Suprapubic skin (tissue), 4 donors: ENCODE data around the gene MISP. TPM values are rescaled to one million over a fixed set of nuclear protein-coding genes. Genes with fewer than 3 reads are reported as not detected.

Experiments used
- DNase-seq, 2 donors: peaks; one replicate each; pipeline ENCODE4 v3.0.0-alpha.2; 2019; ENCODE audit warnings: low spot score in 2 of 2
- H3K27ac ChIP-seq: fragments of 200-600 bp; sonication (generic); one replicate; pipeline ENCODE4 v1.5.1; 2019
- H3K27me3 ChIP-seq: fragments of 200-600 bp; sonication (generic); one replicate; pipeline ENCODE4 v1.5.1; 2019
- H3K36me3 ChIP-seq: fragments of 200-600 bp; sonication (generic); one replicate; pipeline ENCODE4 v1.5.1; 2019
- H3K4me1 ChIP-seq: fragments of 200-600 bp; sonication (generic); one replicate; pipeline ENCODE4 v1.5.1; 2019
- H3K4me3 ChIP-seq: fragments of 200-600 bp; sonication (generic); one replicate; pipeline ENCODE4 v1.5.1; 2019; ENCODE audit warnings: mild to moderate bottlenecking
- H3K9me3 ChIP-seq: fragments of 200-600 bp; sonication (generic); one replicate; pipeline ENCODE4 v1.5.1; 2019
- CTCF ChIP-seq, 2 donors: fragments of 200-600 bp in 1 of 2; fragments of 450-650 bp in 1 of 2; sonication (generic) in 1 of 2; IDR thresholded peaks; one replicate each; pipeline ENCODE4 v1.5.1; 2016 to 2019; ENCODE audit warnings: antibody characterized with exemption in 2 of 2, mild to moderate bottlenecking in 1 of 2, moderate library complexity in 1 of 2
- EP300 ChIP-seq: sonication (generic); formaldehyde crosslinking; IDR thresholded peaks from one replicate; pipeline ENCODE4 v1.6.1; 2017; ENCODE audit warnings: antibody characterized with exemption
- POLR2A ChIP-seq, 2 donors: fragments of 450-650 bp; IDR thresholded peaks; one replicate each; pipeline ENCODE4 v1.6.1; 2017; ENCODE audit warnings: antibody characterized with exemption in 2 of 2, mild to moderate bottlenecking in 2 of 2, moderate library complexity in 2 of 2
- POLR2AphosphoS5 ChIP-seq, 3 donors: sonication (generic); formaldehyde crosslinking; IDR thresholded peaks; one replicate each; pipeline ENCODE4 v1.6.1; 2017; ENCODE audit warnings: antibody characterized with exemption in 3 of 3
- WGBS: methylation state at CpG from one replicate; pipeline ENCODE4 v1.1.5; 2018; 5-methylcytosine and 5-hydroxymethylcytosine counted together
- total RNA-seq, 4 donors: library from RNA; depleted of rRNA; stranded (reverse); fragments of >200 nt; gene quantifications; one replicate each; pipeline ENCODE4 v1.1.0, GENCODE V29; 2016

MISP gene
- total RNA-seq, 4 donors from 2014 or later = 0.60 to 6.5 (median 2.0) TPM; not detected in 1

GRCh38 chr19:732148-733069, 18.5 kb upstream of the MISP start:
- H3K27ac ChIP-seq = no peak overlapping the region
- H3K27me3 ChIP-seq = no peaks in the 10 kb centered on the region
- no peak overlapping the region for H3K4me3 ChIP-seq
- no peak for TF ChIP-seq EP300
- TF ChIP-seq POLR2A (IDR thresholded peaks at IDR 0.05) = no peak
- no peak for TF ChIP-seq CTCF (IDR thresholded peaks at IDR 0.05)
- no peak for TF ChIP-seq POLR2AphosphoS5 (IDR thresholded peaks at IDR 0.05)
- DNase-seq = no peak
- H3K9me3 ChIP-seq = no peaks in the 10 kb centered on the region
- peaks cover 37% of the 10 kb centered on the region for H3K36me3 ChIP-seq
- H3K4me1 ChIP-seq = peaks cover 4% of the 10 kb centered on the region
- 83% methylated on average over 23 of the region's 24 CpGs for WGBS

GRCh38 chr19:734716-735115, 16.2 kb upstream of the MISP start:
- 94% methylated on average over 13 of the region's 13 CpGs for WGBS
- Histone ChIP-seq H3K9me3 (no peaks in the 10 kb centered on the region), H3K27ac (no peak overlapping the region), H3K4me1 (no peaks in the 10 kb centered on the region), H3K4me3 (no peak overlapping the region), H3K27me3 (no peaks in the 10 kb centered on the region), H3K36me3 (peaks cover 29% of the 10 kb centered on the region)
- no peak for TF ChIP-seq POLR2AphosphoS5 (IDR thresholded peaks at IDR 0.05)
- TF ChIP-seq POLR2A (IDR thresholded peaks at IDR 0.05) = no peak
- TF ChIP-seq CTCF (IDR thresholded peaks at IDR 0.05) = no peak
- TF ChIP-seq EP300 = no peak
- DNase-seq = no peak

GRCh38 chr19:736125-736524, 14.8 kb upstream of the MISP start:
- DNase-seq = no peak
- no peaks in the 10 kb centered on the region for H3K9me3 ChIP-seq
- peaks cover 31% of the 10 kb centered on the region for H3K36me3 ChIP-seq
- no peak overlapping the region for H3K4me3 ChIP-seq
- H3K4me1 ChIP-seq = no peaks in the 10 kb centered on the region
- no CpG with 5 or more reads among the region's 32 CpGs for WGBS
- H3K27me3 ChIP-seq = no peaks in the 10 kb centered on the region
- TF ChIP-seq EP300 = no peak
- no peak for TF ChIP-seq POLR2A (IDR thresholded peaks at IDR 0.05)
- TF ChIP-seq POLR2AphosphoS5 (IDR thresholded peaks at IDR 0.05) = no peak
- no peak for TF ChIP-seq CTCF (IDR thresholded peaks at IDR 0.05)
- no peak overlapping the region for H3K27ac ChIP-seq

- TF ChIP-seq CTCF (IDR thresholded peaks at IDR 0.05) (peak in 1 of 2 donors; percentile 54), POLR2AphosphoS5 (IDR thresholded peaks at IDR 0.05) (no peak)
- WGBS = 40% methylated on average over 22 of the region's 22 CpGs
- Histone ChIP-seq H3K27ac (no peak overlapping the region), H3K9me3 (no peaks in the 10 kb centered on the region), H3K27me3 (no peaks in the 10 kb centered on the region), H3K36me3 (peaks cover 20% of the 10 kb centered on the region), H3K4me1 (no peaks in the 10 kb centered on the region), H3K4me3 (no peak overlapping the region)
- no peak for DNase-seq
These were observed 13.3 kb upstream of the MISP start for GRCh38 chr19:737591-738093.

GRCh38 chr19:738509-739128, 12.3 kb upstream of the MISP start:
- H3K36me3 ChIP-seq = peaks cover 20% of the 10 kb centered on the region
- 90% methylated on average over 17 of the region's 23 CpGs for WGBS
- no peaks in the 10 kb centered on the region for H3K4me1 ChIP-seq
- no peak overlapping the region for H3K4me3 ChIP-seq
- TF ChIP-seq EP300 = no peak
- DNase-seq = no peak
- no peaks in the 10 kb centered on the region for H3K27me3 ChIP-seq
- H3K9me3 ChIP-seq = no peaks in the 10 kb centered on the region
- no peak overlapping the region for H3K27ac ChIP-seq
